D341Med (cell line): ENCODE measurements around the gene CCM2.
A peak's percentile ranks its signal among the peaks of the same experiment; 100 is the strongest.
"Not testable (repeated sequence)": the region's sequence is repeated elsewhere in the genome, so short reads cannot be mapped to it uniquely, and the experiment has no call there.

ENCODE experiments used
- DNase-seq: peaks from one replicate; pipeline ENCODE4 v3.0.0; 2012; ENCODE audit warnings: low spot score

The CCM2 gene

GRCh38 chr7:45001138-45001694 lies 1.2 kb downstream of the CCM2 start:
- peak; percentile 32 for DNase-seq

GRCh38 chr7:45001826-45002225 lies 1.8 kb downstream of the CCM2 start:
- no peak for DNase-seq

- DNase-seq, result no peak
Measured at GRCh38 chr7:45003789-45004188, 3.8 kb downstream of the CCM2 start.

GRCh38 chr7:45007106-45007505 lies 7.1 kb downstream of the CCM2 start:
- DNase-seq, result no peak

GRCh38 chr7:45007571-45008328 lies 7.7 kb downstream of the CCM2 start:
- DNase-seq, result no peak

- no peak for DNase-seq
Measured at GRCh38 chr7:45013465-45013967, 13.5 kb downstream of the CCM2 start.

- DNase-seq, result no peak
Measured at GRCh38 chr7:45015313-45015712, 15.3 kb downstream of the CCM2 start.

- DNase-seq, result no peak
Measured at GRCh38 chr7:45017253-45017652, 17.3 kb downstream of the CCM2 start.

GRCh38 chr7:45020915-45021314 lies 20.9 kb downstream of the CCM2 start:
- DNase-seq, result no peak

- DNase-seq, result no peak
Measured at GRCh38 chr7:45021604-45022296, 21.7 kb downstream of the CCM2 start.

GRCh38 chr7:45024126-45024744 lies 24.2 kb downstream of the CCM2 start:
- DNase-seq, result no peak

GRCh38 chr7:45025473-45025872 lies 25.5 kb downstream of the CCM2 start:
- not testable (repeated sequence) for DNase-seq

GRCh38 chr7:45026013-45026412 lies 26.0 kb downstream of the CCM2 start:
- DNase-seq, result no peak

- DNase-seq, result no peak
Measured at GRCh38 chr7:45026984-45027773, 27.2 kb downstream of the CCM2 start.

- DNase-seq, result no peak
Measured at GRCh38 chr7:45027774-45028114, 27.7 kb downstream of the CCM2 start.

- no peak for DNase-seq
Measured at GRCh38 chr7:45028138-45028919, 28.3 kb downstream of the CCM2 start.

GRCh38 chr7:45028920-45029344 lies 28.9 kb downstream of the CCM2 start:
- DNase-seq, result no peak

- DNase-seq, result no peak
Measured at GRCh38 chr7:45031829-45032228, 31.8 kb downstream of the CCM2 start.

GRCh38 chr7:45032421-45032820 lies 32.4 kb downstream of the CCM2 start:
- DNase-seq, result no peak

GRCh38 chr7:45033261-45033930 lies 33.4 kb downstream of the CCM2 start:
- no peak for DNase-seq

- DNase-seq, result no peak
Measured at GRCh38 chr7:45033931-45034290, 33.9 kb downstream of the CCM2 start.
